Activated CD4-positive, alpha-beta T cell treated with anti-CD3 and anti-CD28 coated beads, Interleukin-2, amount 10 ng/mL, durations not matched to agents 7 days and 5 days (primary cell): ENCODE data around the gene PARN. TPM values are rescaled to one million over a fixed set of nuclear protein-coding genes. Genes with fewer than 3 reads are reported as not detected.
"Not testable (repeated sequence)": the region's sequence is repeated elsewhere in the genome, so short reads cannot be mapped to it uniquely, and the experiment has no call there.

Source experiments
- CTCF ChIA-PET: fragments of 350-600 bp; sonication (Branson Sonifier 250); formaldehyde crosslinking; loops from one replicate; lab custom pipeline; 2021; ENCODE audit warnings: antibody characterized with exemption; lab: Charles Lee
- POLR2A ChIA-PET: fragments of 350-600 bp; sonication (Branson Sonifier 250); formaldehyde crosslinking; loops from one replicate; lab custom pipeline; 2021; ENCODE audit warnings: antibody characterized with exemption; lab: Charles Lee
- DNase-seq: peaks from one replicate; pipeline ENCODE4 v3.0.0-alpha.2; 2020
- H3K27ac Mint-ChIP-seq: one replicate; pipeline ENCODE4 v1.8.0; 2021; ENCODE audit warnings: mild to moderate bottlenecking, moderate library complexity, mixed read lengths
- H3K27me3 Mint-ChIP-seq: one replicate; pipeline ENCODE4 v1.8.0; 2021; ENCODE audit warnings: mixed read lengths
- H3K36me3 Mint-ChIP-seq: one replicate; pipeline ENCODE4 v1.8.0; 2021; ENCODE audit warnings: low read depth, mixed read lengths
- H3K4me1 Mint-ChIP-seq: one replicate; pipeline ENCODE4 v1.8.0; 2021; ENCODE audit warnings: mixed read lengths
- H3K4me3 Mint-ChIP-seq: one replicate; pipeline ENCODE4 v1.8.0; 2021; ENCODE audit warnings: mild to moderate bottlenecking, moderate library complexity, mixed read lengths
- H3K9me3 Mint-ChIP-seq: one replicate; pipeline ENCODE4 v1.8.0; 2021; ENCODE audit warnings: mixed read lengths
- total RNA-seq, 2 experiments: library from RNA; stranded (reverse); gene quantifications; one replicate each; pipeline ENCODE4 v1.2.3, GENCODE V29; 2021

PARN gene
- total RNA-seq, 2 experiments from 2014 or later, result 41.1 to 51.8 TPM

GRCh38 chr16:14420243-14420642 lies 209.8 kb downstream of the PARN start:
- H3K27me3 Mint-ChIP-seq, H3K4me1 Mint-ChIP-seq, CTCF ChIA-PET, DNase-seq, H3K36me3 Mint-ChIP-seq, H3K27ac Mint-ChIP-seq, POLR2A ChIA-PET, H3K4me3 Mint-ChIP-seq, H3K9me3 Mint-ChIP-seq: not testable (repeated sequence)

GRCh38 chr16:14419817-14420216 lies 210.2 kb downstream of the PARN start:
- ChIA-PET POLR2A (no interaction called here), CTCF (no interaction called here)
- Mint-ChIP-seq H3K4me1 (no peaks in the 10 kb centered on the region), H3K4me3 (no peak overlapping the region), H3K27me3 (no peaks in the 10 kb centered on the region), H3K27ac (no peak overlapping the region), H3K9me3 (peaks cover 3% of the 10 kb centered on the region), H3K36me3 (no peaks in the 10 kb centered on the region)
- DNase-seq, result no peak

- no peak for DNase-seq
- Mint-ChIP-seq H3K36me3 (no peaks in the 10 kb centered on the region), H3K9me3 (peaks cover 3% of the 10 kb centered on the region), H3K4me3 (no peak overlapping the region), H3K27me3 (no peaks in the 10 kb centered on the region), H3K4me1 (no peaks in the 10 kb centered on the region), H3K27ac (no peak overlapping the region)
- ChIA-PET POLR2A (no interaction called here), CTCF (interaction anchor here (0.6 to 1.2 kb wide), 3 partner anchors 83 to 407 kb away, joined by 3 to 4 read pairs (median 3); no protein-coding TSS in a partner anchor)
Observed at GRCh38 chr16:14418795-14419225, 211.2 kb downstream of the PARN start.

- ChIA-PET CTCF (no interaction called here), POLR2A (no interaction called here)
- no peak for DNase-seq
- Mint-ChIP-seq H3K27ac (no peak overlapping the region), H3K9me3 (peaks cover 3% of the 10 kb centered on the region), H3K4me1 (no peaks in the 10 kb centered on the region), H3K36me3 (no peaks in the 10 kb centered on the region), H3K27me3 (no peaks in the 10 kb centered on the region), H3K4me3 (no peak overlapping the region)
Observed at GRCh38 chr16:14416184-14416583, 213.9 kb downstream of the PARN start.

- H3K4me3 Mint-ChIP-seq, result no peak overlapping the region
- no peak for DNase-seq
- ChIA-PET POLR2A (interaction anchor here (0.6 kb wide), 1 partner anchor 919 kb away, joined by 3 read pairs; no protein-coding TSS in a partner anchor), CTCF (no interaction called here)
- no peaks in the 10 kb centered on the region for H3K27me3 Mint-ChIP-seq
- no peaks in the 10 kb centered on the region for H3K4me1 Mint-ChIP-seq
- H3K36me3 Mint-ChIP-seq, result no peaks in the 10 kb centered on the region
- H3K27ac Mint-ChIP-seq, result no peak overlapping the region
- H3K9me3 Mint-ChIP-seq, result peaks cover 3% of the 10 kb centered on the region
Observed at GRCh38 chr16:14415291-14415690, 214.8 kb downstream of the PARN start.

GRCh38 chr16:14409563-14409962 lies 220.5 kb downstream of the PARN start:
- Mint-ChIP-seq H3K27ac (no peak overlapping the region), H3K9me3 (no peaks in the 10 kb centered on the region), H3K4me1 (no peaks in the 10 kb centered on the region), H3K4me3 (no peak overlapping the region), H3K27me3 (no peaks in the 10 kb centered on the region), H3K36me3 (no peaks in the 10 kb centered on the region)
- DNase-seq, result no peak
- ChIA-PET POLR2A (no interaction called here), CTCF (interaction anchor here (1.1 kb wide), 1 partner anchor 37 kb away, joined by 4 read pairs; no protein-coding TSS in a partner anchor)

- no peaks in the 10 kb centered on the region for H3K36me3 Mint-ChIP-seq
- no peak for DNase-seq
- H3K27ac Mint-ChIP-seq, result no peak overlapping the region
- H3K4me1 Mint-ChIP-seq, result no peaks in the 10 kb centered on the region
- H3K27me3 Mint-ChIP-seq, result no peaks in the 10 kb centered on the region
- no peaks in the 10 kb centered on the region for H3K9me3 Mint-ChIP-seq
- no peak overlapping the region for H3K4me3 Mint-ChIP-seq
- CTCF ChIA-PET, result no interaction called here
- POLR2A ChIA-PET, result no interaction called here
Observed at GRCh38 chr16:14407786-14408399, 222.2 kb downstream of the PARN start.

GRCh38 chr16:14405611-14406537 lies 224.2 kb downstream of the PARN start:
- POLR2A ChIA-PET, result no interaction called here
- Mint-ChIP-seq H3K9me3 (no peaks in the 10 kb centered on the region), H3K27me3 (no peaks in the 10 kb centered on the region), H3K27ac (no peak overlapping the region), H3K4me3 (no peak overlapping the region), H3K4me1 (no peaks in the 10 kb centered on the region), H3K36me3 (no peaks in the 10 kb centered on the region)
- CTCF ChIA-PET, result interaction anchor here (1.2 kb wide), 1 partner anchor 35 kb away, joined by 3 read pairs; no protein-coding TSS in a partner anchor
- DNase-seq, result no peak

- H3K36me3 Mint-ChIP-seq, H3K27me3 Mint-ChIP-seq, H3K27ac Mint-ChIP-seq, H3K4me3 Mint-ChIP-seq, H3K4me1 Mint-ChIP-seq, POLR2A ChIA-PET, H3K9me3 Mint-ChIP-seq, DNase-seq: not testable (repeated sequence)
- CTCF ChIA-PET, result interaction anchor here (0.6 kb wide), 1 partner anchor 1369 kb away, joined by 3 read pairs; no protein-coding TSS in a partner anchor
Observed at GRCh38 chr16:14403001-14403389, 227.1 kb downstream of the PARN start.

- POLR2A ChIA-PET, H3K9me3 Mint-ChIP-seq, H3K27ac Mint-ChIP-seq, H3K27me3 Mint-ChIP-seq, DNase-seq, H3K4me3 Mint-ChIP-seq, H3K4me1 Mint-ChIP-seq, H3K36me3 Mint-ChIP-seq: not testable (repeated sequence)
- CTCF ChIA-PET, result interaction anchor here (0.7 kb wide), 1 partner anchor 47 kb away, joined by 4 read pairs; no protein-coding TSS in a partner anchor
Observed at GRCh38 chr16:14402114-14403000, 227.7 kb downstream of the PARN start.

- POLR2A ChIA-PET, H3K4me3 Mint-ChIP-seq, H3K27me3 Mint-ChIP-seq, H3K9me3 Mint-ChIP-seq, DNase-seq, H3K27ac Mint-ChIP-seq, H3K36me3 Mint-ChIP-seq, H3K4me1 Mint-ChIP-seq: not testable (repeated sequence)
- CTCF ChIA-PET, result interaction anchor here (0.7 kb wide), 2 partner anchors 47 to 150 kb away, joined by 4 to 5 read pairs; no protein-coding TSS in a partner anchor
Observed at GRCh38 chr16:14401711-14402061, 228.4 kb downstream of the PARN start.

GRCh38 chr16:14400978-14401710 lies 228.9 kb downstream of the PARN start:
- DNase-seq, H3K4me3 Mint-ChIP-seq, POLR2A ChIA-PET, H3K9me3 Mint-ChIP-seq, H3K4me1 Mint-ChIP-seq, H3K27me3 Mint-ChIP-seq, H3K27ac Mint-ChIP-seq, H3K36me3 Mint-ChIP-seq: not testable (repeated sequence)
- CTCF ChIA-PET, result interaction anchor here (0.7 kb wide), 2 partner anchors 46 to 150 kb away, joined by 4 to 5 read pairs; no protein-coding TSS in a partner anchor
